Esophagus (tissue), 2 donors: ENCODE measurements around the gene SNTB2. TPM values are rescaled to one million over a fixed set of nuclear protein-coding genes. Genes with fewer than 3 reads are reported as not detected.

Source experiments
- H3K27ac ChIP-seq, 2 donors: one replicate each; pipeline ENCODE4 v1.5.1; 2013; ENCODE audit warnings: low read depth in 2 of 2, mild to moderate bottlenecking in 2 of 2, inconsistent platforms in 1 of 2, low read length in 1 of 2, moderate library complexity in 1 of 2
- H3K27me3 ChIP-seq, 2 donors: one replicate each; pipeline ENCODE4 v1.6.1; 2013; ENCODE audit warnings: low read length in 2 of 2, control low read depth in 1 of 2, mild to moderate bottlenecking in 1 of 2; ENCODE audit not compliant: insufficient read depth in 2 of 2, control insufficient read depth in 1 of 2
- H3K36me3 ChIP-seq, 2 donors: one replicate each; pipeline ENCODE4 v1.6.1; 2013; ENCODE audit warnings: low read length in 1 of 2; ENCODE audit not compliant: control insufficient read depth in 2 of 2, insufficient read depth in 2 of 2
- H3K4me1 ChIP-seq, 2 donors: one replicate each; pipeline ENCODE4 v1.6.1; 2013; ENCODE audit warnings: low read length in 1 of 2; ENCODE audit not compliant: control insufficient read depth in 2 of 2, insufficient read depth in 2 of 2
- H3K4me3 ChIP-seq, 2 donors: one replicate each; pipeline ENCODE4 v1.5.1; 2013; ENCODE audit warnings: low read length in 2 of 2, mild to moderate bottlenecking in 2 of 2, low read depth in 1 of 2, moderate library complexity in 1 of 2
- H3K9me3 ChIP-seq, 2 donors: one replicate each; pipeline ENCODE4 v1.6.1; 2013; ENCODE audit warnings: mild to moderate bottlenecking in 2 of 2, low read depth in 1 of 2, low read length in 1 of 2, moderate library complexity in 1 of 2; ENCODE audit not compliant: control insufficient read depth in 2 of 2, insufficient read depth in 1 of 2
- WGBS, 2 donors: extraction: QIAGEN DNeasy Blood & Tissue Kit; methylation state at CpG; one replicate each; pipeline ENCODE4 v1.1.7; 2013; 5-methylcytosine and 5-hydroxymethylcytosine counted together
- polyA plus RNA-seq, 2 donors: library from polyadenylated mRNA; stranded (reverse); fragments of 200-250 nt; gene quantifications; one replicate each; pipeline ENCODE4 v1.2.3, GENCODE V29; 2013
- donor health status: healthy with polysubstance abuse.
- donor health status: Bipolar disorder and iron deficiency.

SNTB2 gene
- polyA plus RNA-seq, 2 donors, result 4.3 to 4.4 TPM

DNA sequence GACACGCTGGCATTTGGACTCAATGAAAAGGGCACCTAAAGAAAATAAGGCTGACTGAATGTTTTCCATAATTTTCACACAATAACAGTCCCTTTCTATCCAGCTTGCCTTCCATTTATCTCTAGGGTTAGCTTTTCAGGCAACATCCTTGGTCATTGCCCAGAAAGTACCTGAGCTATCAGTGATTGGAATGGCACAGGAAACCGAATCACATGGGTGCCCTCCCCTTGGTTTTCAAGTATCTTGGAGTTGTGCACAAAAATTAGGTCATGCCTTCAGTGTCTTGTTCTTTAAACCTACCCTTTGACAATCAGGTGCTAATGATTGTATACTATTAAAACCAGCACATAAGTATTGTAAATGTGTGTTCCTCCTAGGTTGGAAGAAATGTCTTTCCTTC is 120.9 kb downstream of the SNTB2 start:
- peaks cover 0 to 3% of the 10 kb centered on the region in 2 donors for H3K4me1 ChIP-seq
- no peak overlapping the region for H3K4me3 ChIP-seq
- H3K27ac ChIP-seq, result no peak overlapping the region
- H3K36me3 ChIP-seq, result no peaks in the 10 kb centered on the region
- WGBS, 2 donors, result 92% methylated on average over 2 of the region's 2 CpGs
- H3K27me3 ChIP-seq, result no peaks in the 10 kb centered on the region
- H3K9me3 ChIP-seq, result no peaks in the 10 kb centered on the region

DNA sequence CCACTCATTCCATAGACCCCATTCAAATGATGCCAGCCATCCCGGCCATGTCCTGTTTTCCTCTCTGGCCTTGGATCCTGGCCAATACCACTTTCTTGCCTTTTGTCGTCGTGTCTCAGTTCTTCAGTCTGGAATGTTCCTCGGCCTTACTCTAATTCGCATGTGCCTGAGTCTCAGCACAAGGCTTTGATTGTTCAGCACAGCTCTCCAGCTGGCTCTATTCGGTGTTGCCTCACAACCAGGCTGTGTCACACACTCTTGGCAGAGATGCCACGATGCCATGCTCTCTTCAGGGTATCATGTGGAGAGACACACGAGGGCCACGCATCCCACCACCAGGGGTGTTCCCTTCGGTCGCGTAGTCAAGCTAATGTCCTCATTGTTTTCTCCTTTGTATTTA is 122.4 kb downstream of the SNTB2 start:
- Histone ChIP-seq H3K27ac (no peak overlapping the region), H3K36me3 (peaks cover 0 to 4% of the 10 kb centered on the region in 2 donors), H3K27me3 (no peaks in the 10 kb centered on the region), H3K4me3 (no peak overlapping the region), H3K4me1 (peaks cover 0 to 3% of the 10 kb centered on the region in 2 donors), H3K9me3 (no peaks in the 10 kb centered on the region)
- WGBS, 2 donors, result 87 to 88% methylated on average over 12 of the region's 12 CpGs

DNA sequence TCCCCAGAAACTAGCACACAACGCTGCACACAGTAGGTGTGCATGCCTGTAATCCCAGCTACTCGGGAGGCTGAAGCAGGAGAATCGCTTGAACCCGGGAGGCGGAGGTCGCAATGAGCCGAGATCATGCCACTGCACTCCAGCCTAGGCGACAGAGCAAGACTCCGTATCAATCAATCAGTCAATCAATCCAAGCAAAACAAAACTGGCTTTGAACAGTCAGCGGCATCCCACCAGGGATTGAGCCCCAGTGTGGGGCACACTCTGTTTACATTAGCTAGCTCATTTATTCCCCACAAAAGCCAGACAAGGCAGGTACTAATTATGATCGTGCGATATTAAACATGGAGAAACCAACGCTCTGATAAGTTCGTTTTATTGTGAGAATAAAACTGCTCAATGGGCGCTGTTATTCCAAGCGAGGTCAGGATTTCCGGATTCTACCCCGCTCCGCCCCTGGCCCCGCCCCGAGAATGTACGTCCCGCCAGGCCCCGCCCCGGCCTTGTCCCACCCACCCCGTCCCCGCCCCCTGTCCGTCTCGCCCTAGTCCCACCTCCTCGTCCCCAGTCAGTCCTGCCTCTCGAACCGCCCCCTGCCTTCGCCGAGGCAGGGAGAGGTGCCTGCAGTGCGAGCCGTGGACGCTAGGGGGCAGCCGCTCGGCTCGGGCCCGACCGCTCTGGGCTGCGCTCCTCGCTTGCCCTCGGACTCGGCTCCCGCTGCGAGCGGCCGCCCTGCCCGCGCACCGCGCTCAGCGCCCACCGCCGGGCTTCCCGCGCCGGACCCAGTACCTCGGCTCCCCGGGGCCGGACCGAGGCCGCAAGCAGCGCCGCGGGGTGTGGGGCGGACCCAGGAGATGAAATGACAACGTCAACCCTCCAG is 123.9 kb downstream of the SNTB2 start, which contains the start of gene VPS4A:
TSS of gene VPS4A (plus strand) at position 698 of the 880 bp plus-strand sequence. CDS start at position 860, 162 bp downstream.
- Histone ChIP-seq H3K9me3 (no peaks in the 10 kb centered on the region), H3K27ac (peak within 1 kb of the TSS; percentile 87 to 95), H3K36me3 (peaks cover 2 to 10% of the 10 kb centered on the region in 2 donors), H3K4me3 (peak within 1 kb of the TSS; percentile 70 to 89), H3K27me3 (no peaks in the 10 kb centered on the region), H3K4me1 (peaks cover 0 to 3% of the 10 kb centered on the region in 2 donors)
- 8 to 9% methylated on average over 70 of the region's 70 CpGs for WGBS, 2 donors

DNA sequence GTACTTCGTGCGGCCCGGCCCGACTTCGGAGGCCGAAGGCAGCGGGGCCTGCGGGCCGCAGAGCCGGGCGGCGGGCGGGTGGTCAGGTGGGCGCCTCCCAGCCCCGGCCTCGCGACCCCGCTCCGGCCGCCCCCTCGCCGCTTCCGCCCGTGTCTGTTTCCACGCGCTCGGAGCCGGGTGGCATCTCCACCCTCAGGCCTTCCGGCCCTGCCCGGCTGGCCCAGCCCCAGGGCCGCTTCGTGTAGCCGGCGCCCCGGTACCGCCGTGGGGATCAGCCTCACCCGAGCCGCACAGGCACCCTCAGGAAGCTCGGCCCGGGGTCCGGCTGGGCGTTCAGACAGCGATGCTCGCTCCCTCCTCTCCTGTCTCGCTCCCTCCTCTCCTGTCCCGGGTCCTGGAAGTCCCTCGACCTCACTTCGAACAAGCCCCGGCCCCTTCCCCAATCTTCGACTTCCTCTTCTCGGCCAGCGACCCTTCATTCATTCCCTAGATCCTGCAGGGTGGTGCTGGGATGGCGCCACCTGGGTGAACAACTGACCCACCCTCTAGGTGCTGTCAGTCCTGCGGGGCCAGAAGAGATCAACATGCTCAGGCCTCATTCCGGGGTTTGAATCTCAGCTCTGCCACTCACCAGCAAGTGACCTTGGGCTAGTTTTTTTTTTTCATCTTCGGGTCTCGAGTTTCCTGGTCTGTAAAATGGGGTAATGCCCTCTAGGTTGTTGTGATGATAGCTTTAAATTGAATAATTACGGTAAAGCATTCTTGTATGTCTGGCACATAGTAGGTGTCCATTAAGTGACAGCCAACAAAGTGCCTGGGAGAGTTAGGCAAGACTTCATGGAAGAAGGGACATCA is 124.8 kb downstream of the SNTB2 start:
- WGBS, 2 donors, result 1% methylated on average over 52 to 59 of the region's 59 CpGs
- peaks cover 0 to 3% of the 10 kb centered on the region in 2 donors for H3K4me1 ChIP-seq
- H3K27me3 ChIP-seq, result no peaks in the 10 kb centered on the region
- H3K27ac ChIP-seq, result peak overlapping the region; percentile 87 to 95
- no peaks in the 10 kb centered on the region for H3K9me3 ChIP-seq
- H3K36me3 ChIP-seq, result peaks cover 11 to 19% of the 10 kb centered on the region in 2 donors
- peak overlapping the region; percentile 70 to 89 for H3K4me3 ChIP-seq

DNA sequence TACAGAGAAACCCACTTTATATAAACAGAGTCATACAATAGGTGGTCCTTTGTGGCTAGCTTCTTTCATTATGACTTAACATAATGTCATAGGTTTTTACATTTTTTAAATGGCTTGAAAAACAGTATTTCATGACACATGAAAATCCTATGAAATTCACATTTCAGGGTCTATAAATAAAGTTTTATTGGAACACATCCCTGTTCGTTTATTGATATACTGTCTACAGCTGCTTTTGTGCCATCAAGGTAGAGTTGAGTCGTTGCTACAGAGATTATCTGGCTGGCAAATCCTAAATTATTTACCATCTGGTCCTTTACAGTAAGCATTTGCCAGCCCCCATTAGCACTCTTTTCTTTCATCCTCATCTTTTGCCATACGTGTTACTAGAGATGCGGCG is 126.5 kb downstream of the SNTB2 start:
- Histone ChIP-seq H3K4me1 (peaks cover 0 to 3% of the 10 kb centered on the region in 2 donors), H3K4me3 (no peak overlapping the region), H3K27ac (no peak overlapping the region), H3K27me3 (no peaks in the 10 kb centered on the region), H3K36me3 (peaks cover 13 to 27% of the 10 kb centered on the region in 2 donors), H3K9me3 (no peaks in the 10 kb centered on the region)
- 92% methylated on average over 5 of the region's 5 CpGs for WGBS, 2 donors

DNA sequence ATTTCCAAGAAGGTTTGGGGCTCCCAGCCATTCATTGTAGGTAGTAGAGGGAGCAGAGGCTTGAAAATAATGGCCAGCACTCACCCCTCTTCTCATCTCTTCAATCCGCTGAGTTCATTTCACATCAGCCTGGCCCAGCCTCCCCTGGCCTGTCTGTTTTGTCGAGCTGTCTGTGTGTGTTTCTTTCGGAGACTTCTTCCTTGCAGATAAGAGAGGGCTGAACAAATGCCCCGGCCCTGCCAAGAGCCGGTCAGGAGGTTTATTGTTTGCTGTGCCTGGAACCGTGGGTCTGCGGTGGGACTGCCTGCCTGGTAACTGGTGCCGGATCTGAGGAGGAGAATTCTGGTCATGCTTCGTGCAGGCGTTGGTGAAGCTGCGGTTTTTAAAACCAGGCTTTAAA is 127.6 kb downstream of the SNTB2 start:
- Histone ChIP-seq H3K27me3 (no peaks in the 10 kb centered on the region), H3K36me3 (peaks cover 13 to 37% of the 10 kb centered on the region in 2 donors), H3K9me3 (no peaks in the 10 kb centered on the region), H3K27ac (no peak overlapping the region), H3K4me1 (peaks cover 0 to 3% of the 10 kb centered on the region in 2 donors), H3K4me3 (no peak overlapping the region)
- 81 to 87% methylated on average over 11 of the region's 11 CpGs for WGBS, 2 donors

DNA sequence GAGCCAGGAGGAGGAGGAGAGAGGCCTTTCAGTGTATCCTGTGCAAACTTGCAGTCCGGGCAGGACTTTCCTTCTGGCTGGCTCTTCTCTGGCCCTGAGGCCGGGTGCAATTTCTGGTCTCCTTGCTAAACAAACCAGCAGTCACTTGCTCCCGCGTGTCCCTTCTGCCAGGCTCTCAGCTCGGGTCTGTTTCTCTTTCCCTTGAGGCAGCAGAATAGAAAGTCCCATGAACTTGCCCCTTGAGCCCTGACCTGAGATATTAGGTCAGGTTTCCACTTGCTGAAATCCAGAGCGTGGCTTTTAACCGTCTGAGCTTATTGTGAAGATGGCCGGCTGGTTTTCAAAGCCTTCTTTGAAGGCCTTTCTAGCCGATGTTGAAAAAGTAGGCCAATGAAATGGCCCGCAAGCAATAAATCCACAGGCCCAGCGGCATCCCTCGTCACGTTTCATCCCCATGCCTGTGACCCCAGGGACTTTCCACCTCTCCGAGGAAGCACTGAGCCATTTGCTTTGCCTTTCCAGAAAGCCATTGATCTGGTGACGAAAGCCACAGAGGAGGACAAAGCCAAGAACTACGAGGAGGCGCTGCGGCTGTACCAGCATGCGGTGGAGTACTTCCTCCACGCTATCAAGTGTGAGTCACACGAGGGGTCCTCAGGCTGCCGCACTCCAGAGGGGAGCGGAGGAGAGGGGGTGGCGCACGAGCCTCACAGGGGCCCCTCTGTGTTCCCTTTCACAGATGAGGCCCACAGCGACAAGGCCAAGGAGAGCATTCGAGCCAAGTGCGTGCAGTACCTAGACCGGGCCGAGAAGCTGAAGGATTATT is 128.7 kb downstream of the SNTB2 start:
- peaks cover 24 to 49% of the 10 kb centered on the region in 2 donors for H3K36me3 ChIP-seq
- no peaks in the 10 kb centered on the region for H3K27me3 ChIP-seq
- no peak overlapping the region for H3K4me3 ChIP-seq
- H3K27ac ChIP-seq, result no peak overlapping the region
- no peaks in the 10 kb centered on the region for H3K9me3 ChIP-seq
- no peaks in the 10 kb centered on the region for H3K4me1 ChIP-seq
- WGBS, 2 donors, result 80 to 87% methylated on average over 30 of the region's 30 CpGs

DNA sequence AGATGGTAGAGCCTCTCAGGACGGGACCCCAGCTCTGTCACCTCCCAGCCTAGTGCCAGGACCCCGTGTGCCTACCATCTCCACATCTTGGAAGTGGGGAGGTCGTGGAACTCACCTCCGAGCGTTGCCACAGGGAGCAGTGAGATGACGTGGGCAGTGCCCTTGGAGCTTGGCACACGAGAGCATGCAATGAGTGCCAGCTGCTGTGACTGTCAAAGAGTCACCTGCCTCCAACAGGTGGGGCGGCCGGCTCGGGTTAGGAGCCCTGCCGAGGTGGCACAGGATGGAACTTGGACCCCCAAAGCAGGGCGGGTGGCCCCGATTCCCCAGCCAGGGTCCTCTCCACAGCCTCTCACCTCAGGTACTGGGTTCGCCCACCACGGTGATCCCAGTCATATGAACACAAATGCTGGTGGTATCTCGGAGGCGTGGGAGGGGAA is 129.7 kb downstream of the SNTB2 start:
- Histone ChIP-seq H3K36me3 (peaks cover 31 to 57% of the 10 kb centered on the region in 2 donors), H3K4me3 (no peak overlapping the region), H3K9me3 (no peaks in the 10 kb centered on the region), H3K27ac (no peak overlapping the region), H3K27me3 (no peaks in the 10 kb centered on the region), H3K4me1 (no peaks in the 10 kb centered on the region)
- WGBS, 2 donors, result 90 to 91% methylated on average over 17 of the region's 17 CpGs
